Panc1 (cell line): ENCODE data around the gene KDM2B.

ENCODE experiments used
- POLR2AphosphoS5 ChIP-seq: IDR thresholded peaks from 2 replicates; pipeline ENCODE4 v1.6.1; 2012; ENCODE audit warnings: mild to moderate bottlenecking, low read depth, low read length, moderate library complexity
- TF ChIP-seq, protein P1 (sequence below): fragments of 450-650 bp; IDR thresholded peaks from 2 replicates; pipeline ENCODE4 v1.5.1; 2017; ENCODE audit warnings: mild to moderate bottlenecking

DNA sequence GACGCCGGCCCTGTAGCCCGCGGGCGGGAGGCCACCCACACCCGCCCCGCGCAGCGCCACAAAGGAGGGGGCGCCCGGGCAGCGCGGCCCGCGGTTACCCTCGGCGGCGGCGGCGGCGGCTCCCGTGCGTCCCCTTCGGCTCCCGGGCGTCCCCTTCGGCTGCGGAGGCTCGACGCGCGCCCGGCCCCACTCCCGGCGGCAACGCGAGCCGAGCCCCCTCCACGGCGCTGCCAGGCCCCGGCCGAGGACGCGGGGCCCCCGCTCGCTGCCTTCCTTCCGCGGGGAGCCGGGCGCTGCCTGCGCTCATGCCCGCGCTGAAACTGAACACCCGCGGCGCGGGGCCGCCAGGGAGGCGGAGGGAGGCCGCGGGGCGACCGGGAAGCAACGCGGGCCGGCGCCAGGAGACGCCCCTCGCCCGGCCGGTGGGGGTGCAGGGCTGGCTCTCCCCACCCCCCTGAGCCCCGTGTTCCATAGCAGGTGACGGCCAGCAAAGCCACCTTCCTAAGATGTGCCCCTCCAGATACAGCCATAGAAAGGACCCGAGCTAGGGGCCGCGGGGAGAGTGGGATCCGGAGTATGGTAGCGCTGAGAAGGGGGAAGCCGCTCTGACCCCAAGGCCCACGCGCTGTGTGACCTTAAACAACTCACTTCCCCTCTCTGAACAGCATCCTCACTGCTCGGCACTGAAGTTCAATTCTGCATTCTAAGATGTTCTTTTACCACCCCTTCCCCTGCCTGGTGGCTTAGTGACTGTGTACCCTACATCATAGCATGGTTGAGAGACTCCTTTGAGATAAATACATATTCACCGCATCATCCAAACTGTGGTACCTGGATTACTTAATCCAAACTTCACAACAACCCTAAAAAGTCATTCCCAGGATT is 42.8 kb downstream of the KDM2B start:
- TF ChIP-seq, protein P1, sequence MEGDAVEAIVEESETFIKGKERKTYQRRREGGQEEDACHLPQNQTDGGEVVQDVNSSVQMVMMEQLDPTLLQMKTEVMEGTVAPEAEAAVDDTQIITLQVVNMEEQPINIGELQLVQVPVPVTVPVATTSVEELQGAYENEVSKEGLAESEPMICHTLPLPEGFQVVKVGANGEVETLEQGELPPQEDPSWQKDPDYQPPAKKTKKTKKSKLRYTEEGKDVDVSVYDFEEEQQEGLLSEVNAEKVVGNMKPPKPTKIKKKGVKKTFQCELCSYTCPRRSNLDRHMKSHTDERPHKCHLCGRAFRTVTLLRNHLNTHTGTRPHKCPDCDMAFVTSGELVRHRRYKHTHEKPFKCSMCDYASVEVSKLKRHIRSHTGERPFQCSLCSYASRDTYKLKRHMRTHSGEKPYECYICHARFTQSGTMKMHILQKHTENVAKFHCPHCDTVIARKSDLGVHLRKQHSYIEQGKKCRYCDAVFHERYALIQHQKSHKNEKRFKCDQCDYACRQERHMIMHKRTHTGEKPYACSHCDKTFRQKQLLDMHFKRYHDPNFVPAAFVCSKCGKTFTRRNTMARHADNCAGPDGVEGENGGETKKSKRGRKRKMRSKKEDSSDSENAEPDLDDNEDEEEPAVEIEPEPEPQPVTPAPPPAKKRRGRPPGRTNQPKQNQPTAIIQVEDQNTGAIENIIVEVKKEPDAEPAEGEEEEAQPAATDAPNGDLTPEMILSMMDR, result no peak
- TF ChIP-seq POLR2AphosphoS5, result no peak
